HUES48 (cell line): Measurements from ENCODE around the gene SENP8.

ENCODE experiments used
- H3K27ac ChIP-seq: one replicate; pipeline ENCODE4 v1.7.0; 2013; ENCODE audit warnings: low read depth, low read length, inconsistent platforms
- H3K27me3 ChIP-seq: 2 replicates; pipeline ENCODE4 v1.6.1; 2013; ENCODE audit warnings: mild to moderate bottlenecking, low read length; ENCODE audit not compliant: control insufficient read depth, insufficient read depth
- H3K36me3 ChIP-seq: 2 replicates; pipeline ENCODE4 v1.6.1; 2013; ENCODE audit warnings: low read length; ENCODE audit not compliant: control insufficient read depth, insufficient read depth
- H3K4me1 ChIP-seq: 2 replicates; pipeline ENCODE4 v1.6.1; 2013; ENCODE audit warnings: mild to moderate bottlenecking, low read length; ENCODE audit not compliant: control insufficient read depth, insufficient read depth
- H3K4me3 ChIP-seq: 2 replicates; pipeline ENCODE4 v1.5.1; 2013; ENCODE audit warnings: mild to moderate bottlenecking, low read depth, low read length
- H3K9ac ChIP-seq: 2 replicates; pipeline ENCODE4 v1.6.1; 2013; ENCODE audit warnings: mild to moderate bottlenecking, low read depth, low read length, moderate library complexity
- H3K9me3 ChIP-seq: 2 replicates; pipeline ENCODE4 v1.6.1; 2013; ENCODE audit warnings: low read length; ENCODE audit not compliant: control insufficient read depth, insufficient read depth

SENP8 gene

GRCh38 chr15:72136170-72137051 is 18.2 kb downstream of the SENP8 start:
- no peaks in the 10 kb centered on the region for H3K36me3 ChIP-seq
- no peak overlapping the region for H3K9ac ChIP-seq
- H3K4me1 ChIP-seq: no peaks in the 10 kb centered on the region
- H3K9me3 ChIP-seq: no peaks in the 10 kb centered on the region
- H3K27me3 ChIP-seq: no peaks in the 10 kb centered on the region
- H3K4me3 ChIP-seq: no peak overlapping the region
- no peak overlapping the region for H3K27ac ChIP-seq

GRCh38 chr15:72139667-72140066 is 21.5 kb downstream of the SENP8 start:
- Histone ChIP-seq H3K27ac (no peak overlapping the region), H3K4me3 (no peak overlapping the region), H3K27me3 (no peaks in the 10 kb centered on the region), H3K9ac (no peak overlapping the region), H3K9me3 (no peaks in the 10 kb centered on the region), H3K4me1 (no peaks in the 10 kb centered on the region), H3K36me3 (no peaks in the 10 kb centered on the region)

GRCh38 chr15:72140088-72140487 is 21.9 kb downstream of the SENP8 start:
- H3K36me3 ChIP-seq: no peaks in the 10 kb centered on the region
- no peak overlapping the region for H3K4me3 ChIP-seq
- no peaks in the 10 kb centered on the region for H3K27me3 ChIP-seq
- no peaks in the 10 kb centered on the region for H3K4me1 ChIP-seq
- H3K9ac ChIP-seq: no peak overlapping the region
- H3K27ac ChIP-seq: no peak overlapping the region
- no peaks in the 10 kb centered on the region for H3K9me3 ChIP-seq

GRCh38 chr15:72141171-72142084 is 23.2 kb downstream of the SENP8 start:
- H3K9me3 ChIP-seq: no peaks in the 10 kb centered on the region
- H3K4me3 ChIP-seq: no peak overlapping the region
- H3K27ac ChIP-seq: no peak overlapping the region
- H3K9ac ChIP-seq: no peak overlapping the region
- H3K4me1 ChIP-seq: no peaks in the 10 kb centered on the region
- no peaks in the 10 kb centered on the region for H3K36me3 ChIP-seq
- no peaks in the 10 kb centered on the region for H3K27me3 ChIP-seq

- no peak overlapping the region for H3K27ac ChIP-seq
- no peaks in the 10 kb centered on the region for H3K9me3 ChIP-seq
- H3K36me3 ChIP-seq: no peaks in the 10 kb centered on the region
- no peaks in the 10 kb centered on the region for H3K27me3 ChIP-seq
- H3K4me3 ChIP-seq: no peak overlapping the region
- no peak overlapping the region for H3K9ac ChIP-seq
- H3K4me1 ChIP-seq: no peaks in the 10 kb centered on the region
Measured at GRCh38 chr15:72146221-72146620, 28.0 kb downstream of the SENP8 start.

- H3K27me3 ChIP-seq: no peaks in the 10 kb centered on the region
- H3K9ac ChIP-seq: no peak overlapping the region
- no peaks in the 10 kb centered on the region for H3K9me3 ChIP-seq
- H3K27ac ChIP-seq: no peak overlapping the region
- H3K4me3 ChIP-seq: no peak overlapping the region
- no peaks in the 10 kb centered on the region for H3K36me3 ChIP-seq
- H3K4me1 ChIP-seq: no peaks in the 10 kb centered on the region
Measured at GRCh38 chr15:72146934-72147333, 28.7 kb downstream of the SENP8 start.

GRCh38 chr15:72147418-72147817 is 29.2 kb downstream of the SENP8 start:
- Histone ChIP-seq H3K9me3 (no peaks in the 10 kb centered on the region), H3K27ac (no peak overlapping the region), H3K27me3 (no peaks in the 10 kb centered on the region), H3K4me3 (no peak overlapping the region), H3K36me3 (no peaks in the 10 kb centered on the region), H3K4me1 (no peaks in the 10 kb centered on the region), H3K9ac (no peak overlapping the region)

- no peaks in the 10 kb centered on the region for H3K27me3 ChIP-seq
- no peak overlapping the region for H3K27ac ChIP-seq
- H3K36me3 ChIP-seq: no peaks in the 10 kb centered on the region
- H3K9ac ChIP-seq: no peak overlapping the region
- H3K4me1 ChIP-seq: peaks cover 4% of the 10 kb centered on the region; the same call in 1 of the 2 replicates
- H3K4me3 ChIP-seq: no peak overlapping the region
- H3K9me3 ChIP-seq: no peaks in the 10 kb centered on the region
Measured at GRCh38 chr15:72153269-72154000, 35.2 kb downstream of the SENP8 start.

GRCh38 chr15:72154316-72154715 is 36.1 kb downstream of the SENP8 start:
- H3K9ac ChIP-seq: no peak overlapping the region
- H3K4me1 ChIP-seq: peaks cover 4% of the 10 kb centered on the region; the same call in 1 of the 2 replicates
- no peaks in the 10 kb centered on the region for H3K36me3 ChIP-seq
- no peaks in the 10 kb centered on the region for H3K9me3 ChIP-seq
- no peak overlapping the region for H3K27ac ChIP-seq
- no peaks in the 10 kb centered on the region for H3K27me3 ChIP-seq
- H3K4me3 ChIP-seq: no peak overlapping the region

GRCh38 chr15:72155003-72155621 is 36.9 kb downstream of the SENP8 start:
- Histone ChIP-seq H3K27ac (no peak overlapping the region), H3K9ac (no peak overlapping the region), H3K4me1 (peaks cover 4% of the 10 kb centered on the region; the same call in 1 of the 2 replicates), H3K36me3 (no peaks in the 10 kb centered on the region), H3K27me3 (no peaks in the 10 kb centered on the region), H3K4me3 (no peak overlapping the region), H3K9me3 (no peaks in the 10 kb centered on the region)
